Body of pancreas (tissue), 4 donors: Measurements from ENCODE around the gene CAPZB. TPM values are rescaled to one million over a fixed set of nuclear protein-coding genes. Genes with fewer than 3 reads are reported as not detected.
"Not testable (repeated sequence)": the region's sequence is repeated elsewhere in the genome, so short reads cannot be mapped to it uniquely, and the experiment has no call there.

Experiments used
- ATAC-seq: fragments of 150-250 bp; one replicate; pipeline ENCODE4 v1.9.1; 2016
- DNase-seq, 4 donors: peaks; one replicate each; pipeline ENCODE4 v3.0.0-alpha.2; 2019
- H3K27ac ChIP-seq, 4 donors: fragments of 200-600 bp; sonication (generic); 1 replicate in 3 of 4; 2 replicates in 1 of 4; pipeline versions ENCODE4 v1.5.1 to v1.6.1; 2016 to 2019; ENCODE audit warnings: mild to moderate bottlenecking in 1 of 4, mixed read lengths in 1 of 4, moderate library complexity in 1 of 4
- H3K27me3 ChIP-seq, 2 donors: fragments of 200-600 bp; sonication (generic); one replicate each; pipeline ENCODE4 v1.6.0; 2016; ENCODE audit warnings: mild to moderate bottlenecking in 1 of 2
- H3K36me3 ChIP-seq, 2 donors: fragments of 200-600 bp; sonication (generic); replicated peaks in 1 of 2; 2 replicates each; pipeline ENCODE4 v1.5.1; 2016; ENCODE audit warnings: low read depth in 2 of 2; ENCODE audit not compliant: insufficient read depth in 1 of 2
- H3K4me1 ChIP-seq: fragments of 200-600 bp; sonication (generic); one replicate; pipeline ENCODE4 v1.6.0; 2016
- H3K4me3 ChIP-seq, 2 donors: fragments of 200-600 bp; sonication (generic); 1 replicate in 1 of 2; 2 replicates in 1 of 2; pipeline ENCODE4 v1.5.1; 2016 to 2019
- H3K9me3 ChIP-seq, 3 donors: fragments of 200-600 bp; sonication (generic); 1 replicate in 2 of 3; 2 replicates in 1 of 3; pipeline ENCODE4 v1.5.1; 2016
- CTCF ChIP-seq, 7 experiments: fragments of 450-650 bp in 4 of 7; fragments of 200-600 bp in 3 of 7; sonication (generic) in 3 of 7; IDR thresholded peaks; one replicate each; pipeline ENCODE4 v1.5.1; 2016 to 2019; ENCODE audit warnings: antibody characterized with exemption in 7 of 7
- POLR2A ChIP-seq, 3 donors: fragments of 450-650 bp; IDR thresholded peaks; one replicate each; pipeline ENCODE4 v1.6.1; 2016; ENCODE audit warnings: antibody characterized with exemption in 3 of 3, mild to moderate bottlenecking in 2 of 3
- WGBS, 2 donors: methylation state at CpG; one replicate each; pipeline ENCODE4 v1.1.5; 2017; 5-methylcytosine and 5-hydroxymethylcytosine counted together
- intact Hi-C: fragments of 100-400 bp; cut with DNase I; formaldehyde crosslinking; loops from one replicate; pipeline ENCODE4 v1.15.1; 2023
- total RNA-seq, 2 donors: library from RNA; depleted of rRNA; stranded (reverse); fragments of >200 nt; gene quantifications; one replicate each; pipeline ENCODE4 v1.1.0, GENCODE V29; 2016

The CAPZB gene
- total RNA-seq, 2 donors from 2014 or later: 35.5 to 54.1 TPM

GRCh38 chr1:19307794-19308508 is 177.4 kb downstream of the CAPZB start:
- no peak for DNase-seq
- ATAC-seq: no peak
- no peak overlapping the region for H3K4me3 ChIP-seq
- 70 to 91% methylated on average over 1 to 10 of the region's 10 CpGs for WGBS, 2 donors
- no peak overlapping the region for H3K27ac ChIP-seq
- no peaks in the 10 kb centered on the region for H3K27me3 ChIP-seq
- H3K36me3 ChIP-seq: peaks cover 0 to 18% of the 10 kb centered on the region in 2 donors
- TF ChIP-seq CTCF (IDR thresholded peaks at IDR 0.05): no peak
- no peak for TF ChIP-seq POLR2A (IDR thresholded peaks at IDR 0.05)
- peaks cover 24% of the 10 kb centered on the region for H3K4me1 ChIP-seq
- no peaks in the 10 kb centered on the region for H3K9me3 ChIP-seq
- intact Hi-C loops: loop anchor here (10.0 kb wide), 1 partner anchor 53 kb away; the partner anchor contains the start of genes EMC1 and MRTO4

- no peak for ATAC-seq
- WGBS, 2 donors: 96 to 100% methylated on average over 1 to 6 of the region's 6 CpGs
- intact Hi-C loops: loop anchor here (10.0 kb wide), 1 partner anchor 52 kb away; the partner anchor contains the start of genes EMC1 and MRTO4
- Histone ChIP-seq H3K4me1 (peaks cover 19% of the 10 kb centered on the region), H3K27me3 (no peaks in the 10 kb centered on the region), H3K36me3 (peaks cover 0 to 18% of the 10 kb centered on the region in 2 donors), H3K27ac (no peak overlapping the region), H3K4me3 (no peak overlapping the region), H3K9me3 (no peaks in the 10 kb centered on the region)
- TF ChIP-seq CTCF (IDR thresholded peaks at IDR 0.05) (no peak), POLR2A (IDR thresholded peaks at IDR 0.05) (no peak)
- DNase-seq: no peak
Observed at GRCh38 chr1:19306941-19307340, 178.4 kb downstream of the CAPZB start.

GRCh38 chr1:19305880-19306279 is 179.5 kb downstream of the CAPZB start:
- 94 to 100% methylated on average over 6 to 11 of the region's 11 CpGs for WGBS, 2 donors
- TF ChIP-seq POLR2A (IDR thresholded peaks at IDR 0.05) (no peak), CTCF (IDR thresholded peaks at IDR 0.05) (no peak)
- DNase-seq: no peak
- Histone ChIP-seq H3K4me1 (peaks cover 11% of the 10 kb centered on the region), H3K36me3 (peaks cover 0 to 18% of the 10 kb centered on the region in 2 donors), H3K4me3 (no peak overlapping the region), H3K27me3 (no peaks in the 10 kb centered on the region), H3K27ac (no peak overlapping the region), H3K9me3 (no peaks in the 10 kb centered on the region)
- intact Hi-C loops: loop anchor here (10.0 kb wide), 1 partner anchor 51 kb away; the partner anchor contains the start of genes EMC1 and MRTO4
- ATAC-seq: no peak

- H3K27me3 ChIP-seq, H3K4me3 ChIP-seq, H3K27ac ChIP-seq, H3K9me3 ChIP-seq, H3K4me1 ChIP-seq, DNase-seq, ATAC-seq: not testable (repeated sequence)
- peaks cover 0 to 18% of the 10 kb centered on the region in 2 donors for H3K36me3 ChIP-seq
- 93 to 96% methylated on average over 9 to 10 of the region's 10 CpGs for WGBS, 2 donors
- intact Hi-C loops: loop anchor here (10.0 kb wide), 1 partner anchor 49 kb away; the partner anchor contains the start of genes EMC1 and MRTO4
Observed at GRCh38 chr1:19304081-19304480, 181.3 kb downstream of the CAPZB start.

- Histone ChIP-seq H3K4me3 (no peak overlapping the region), H3K27ac (no peak overlapping the region), H3K9me3 (peaks cover 0 to 2% (median 0%) of the 10 kb centered on the region in 3 donors), H3K4me1 (no peaks in the 10 kb centered on the region), H3K27me3 (no peaks in the 10 kb centered on the region), H3K36me3 (peaks cover 0 to 6% of the 10 kb centered on the region in 2 donors)
- ATAC-seq (no peak), DNase-seq (no peak)
- WGBS, 2 donors: 92 to 100% methylated on average over 2 of the region's 2 CpGs
- intact Hi-C loops: loop anchor here (10.0 kb wide), 1 partner anchor 45 kb away; the partner anchor contains the start of genes EMC1 and MRTO4
- no peak for TF ChIP-seq CTCF (IDR thresholded peaks at IDR 0.05)
- TF ChIP-seq POLR2A (IDR thresholded peaks at IDR 0.05): no peak
Observed at GRCh38 chr1:19300211-19300610, 185.1 kb downstream of the CAPZB start.
